PFSK-1 (cell line): ENCODE measurements around the gene RNF220.
A peak's percentile ranks its signal among the peaks of the same experiment; 100 is the strongest.

Experiments
- FOXP2 ChIP-seq: optimal IDR thresholded peaks from 2 replicates; pipeline ENCODE3; 2011; ENCODE audit warnings: borderline replicate concordance, control low read depth, inconsistent platforms; ENCODE audit not compliant: insufficient read depth; ENCODE audit errors: extremely low read length, extremely low read depth
- POLR2AphosphoS5 ChIP-seq: IDR thresholded peaks from 2 replicates; pipeline ENCODE4 v1.6.1; 2012; ENCODE audit warnings: low read depth, mild to moderate bottlenecking, control low read depth, low read length, moderate library complexity
- SIN3A ChIP-seq: IDR thresholded peaks from 2 replicates; pipeline ENCODE4 v1.6.1; 2012; ENCODE audit warnings: mild to moderate bottlenecking, low read length, moderate library complexity, borderline replicate concordance; ENCODE audit not compliant: insufficient read depth
- TAF1 ChIP-seq: IDR thresholded peaks from 2 replicates; pipeline ENCODE4 v1.6.1; 2012; ENCODE audit warnings: low read length, control low read depth, borderline replicate concordance; ENCODE audit not compliant: insufficient read depth
- TF ChIP-seq, protein P1 (sequence below), 2 experiments: IDR thresholded peaks; 2 replicates each; pipeline versions ENCODE4 v1.6.1 to v1.8.0; 2011 to 2012; ENCODE audit warnings: low read depth in 2 of 2, low read length in 2 of 2, control low read depth in 1 of 2, inconsistent platforms in 1 of 2, mild to moderate bottlenecking in 1 of 2, moderate library complexity in 1 of 2; ENCODE audit not compliant: insufficient read depth in 1 of 2

Gene RNF220

DNA sequence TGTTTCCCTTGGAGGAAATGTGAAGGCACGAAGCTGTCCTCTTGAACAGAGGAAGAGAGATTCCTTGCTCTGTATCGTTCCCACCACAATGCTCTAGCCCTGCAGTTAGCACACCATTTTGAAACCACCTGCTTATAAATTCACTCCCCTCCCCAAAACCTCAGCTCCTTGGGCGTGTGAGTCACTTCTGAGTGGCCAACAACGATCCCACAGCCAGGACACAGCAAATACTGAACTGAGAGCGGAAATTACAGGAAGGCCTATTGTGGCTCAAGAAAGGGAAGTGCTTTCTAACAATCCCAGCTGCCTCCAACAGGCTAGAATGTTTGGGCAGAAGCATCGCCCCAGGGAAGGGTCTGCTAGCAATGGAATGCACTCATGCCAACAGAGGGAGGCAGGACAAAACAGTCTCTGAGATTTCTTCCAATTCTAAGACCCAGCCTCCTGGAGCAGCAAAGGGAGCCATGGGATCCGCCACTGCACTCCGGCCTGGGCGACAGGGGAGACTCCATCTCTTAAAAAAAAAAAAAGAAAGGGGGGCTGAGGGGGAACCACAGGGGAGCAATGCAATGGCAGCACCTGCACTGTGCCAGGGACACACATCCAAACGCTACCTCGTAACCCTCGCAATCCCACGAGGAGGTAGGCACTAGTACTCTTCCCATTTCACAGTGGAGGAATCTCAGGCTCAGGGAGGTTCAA lies 267.4 kb downstream of the RNF220 start:
- TF ChIP-seq SIN3A (no peak), POLR2AphosphoS5 (peak; percentile 28; the same call in 1 of the 2 replicates)

DNA sequence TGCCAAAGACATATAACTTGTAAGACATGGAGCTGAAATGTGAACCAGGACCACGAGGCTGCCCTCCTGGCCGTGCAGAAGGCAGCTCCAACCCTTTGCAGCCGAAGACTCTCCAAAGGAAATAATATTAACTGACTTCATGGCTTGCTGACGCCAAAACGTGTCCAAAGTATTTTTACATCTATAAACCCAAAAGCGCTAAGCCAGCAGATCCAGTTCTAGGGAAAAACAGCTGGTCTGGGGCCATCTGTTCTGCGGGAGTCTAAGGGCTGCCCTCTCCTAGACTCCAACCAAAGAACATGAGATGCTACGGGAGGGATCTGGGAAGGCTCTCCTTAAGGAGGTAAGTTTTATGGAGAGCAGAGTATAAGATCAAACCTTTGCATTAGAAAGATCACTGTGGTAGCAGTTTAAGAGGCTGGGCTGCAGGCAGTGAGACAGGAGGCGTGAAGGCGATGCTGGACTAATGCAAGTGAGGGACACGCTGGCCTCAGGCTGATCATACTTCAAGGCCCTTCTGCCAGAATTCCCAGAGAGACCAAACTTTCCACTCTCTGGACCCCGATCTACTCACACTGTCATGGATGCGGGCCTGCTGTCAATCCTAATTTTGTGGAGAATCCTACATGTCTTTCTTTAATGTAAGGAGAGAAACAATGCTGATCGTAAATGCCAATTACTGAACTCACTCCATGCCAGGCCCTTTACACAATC lies 268.1 kb downstream of the RNF220 start:
- no peak for TF ChIP-seq SIN3A
- no peak for TF ChIP-seq FOXP2
- TF ChIP-seq, protein P1, sequence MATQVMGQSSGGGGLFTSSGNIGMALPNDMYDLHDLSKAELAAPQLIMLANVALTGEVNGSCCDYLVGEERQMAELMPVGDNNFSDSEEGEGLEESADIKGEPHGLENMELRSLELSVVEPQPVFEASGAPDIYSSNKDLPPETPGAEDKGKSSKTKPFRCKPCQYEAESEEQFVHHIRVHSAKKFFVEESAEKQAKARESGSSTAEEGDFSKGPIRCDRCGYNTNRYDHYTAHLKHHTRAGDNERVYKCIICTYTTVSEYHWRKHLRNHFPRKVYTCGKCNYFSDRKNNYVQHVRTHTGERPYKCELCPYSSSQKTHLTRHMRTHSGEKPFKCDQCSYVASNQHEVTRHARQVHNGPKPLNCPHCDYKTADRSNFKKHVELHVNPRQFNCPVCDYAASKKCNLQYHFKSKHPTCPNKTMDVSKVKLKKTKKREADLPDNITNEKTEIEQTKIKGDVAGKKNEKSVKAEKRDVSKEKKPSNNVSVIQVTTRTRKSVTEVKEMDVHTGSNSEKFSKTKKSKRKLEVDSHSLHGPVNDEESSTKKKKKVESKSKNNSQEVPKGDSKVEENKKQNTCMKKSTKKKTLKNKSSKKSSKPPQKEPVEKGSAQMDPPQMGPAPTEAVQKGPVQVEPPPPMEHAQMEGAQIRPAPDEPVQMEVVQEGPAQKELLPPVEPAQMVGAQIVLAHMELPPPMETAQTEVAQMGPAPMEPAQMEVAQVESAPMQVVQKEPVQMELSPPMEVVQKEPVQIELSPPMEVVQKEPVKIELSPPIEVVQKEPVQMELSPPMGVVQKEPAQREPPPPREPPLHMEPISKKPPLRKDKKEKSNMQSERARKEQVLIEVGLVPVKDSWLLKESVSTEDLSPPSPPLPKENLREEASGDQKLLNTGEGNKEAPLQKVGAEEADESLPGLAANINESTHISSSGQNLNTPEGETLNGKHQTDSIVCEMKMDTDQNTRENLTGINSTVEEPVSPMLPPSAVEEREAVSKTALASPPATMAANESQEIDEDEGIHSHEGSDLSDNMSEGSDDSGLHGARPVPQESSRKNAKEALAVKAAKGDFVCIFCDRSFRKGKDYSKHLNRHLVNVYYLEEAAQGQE (IDR thresholded peaks at IDR 0.05; ENCODE audit: insufficient read depth in 1 of 2, low read depth in 2 of 2, low read length in 2 of 2), result no peak
- no peak for TF ChIP-seq TAF1
- no peak for TF ChIP-seq POLR2AphosphoS5

DNA sequence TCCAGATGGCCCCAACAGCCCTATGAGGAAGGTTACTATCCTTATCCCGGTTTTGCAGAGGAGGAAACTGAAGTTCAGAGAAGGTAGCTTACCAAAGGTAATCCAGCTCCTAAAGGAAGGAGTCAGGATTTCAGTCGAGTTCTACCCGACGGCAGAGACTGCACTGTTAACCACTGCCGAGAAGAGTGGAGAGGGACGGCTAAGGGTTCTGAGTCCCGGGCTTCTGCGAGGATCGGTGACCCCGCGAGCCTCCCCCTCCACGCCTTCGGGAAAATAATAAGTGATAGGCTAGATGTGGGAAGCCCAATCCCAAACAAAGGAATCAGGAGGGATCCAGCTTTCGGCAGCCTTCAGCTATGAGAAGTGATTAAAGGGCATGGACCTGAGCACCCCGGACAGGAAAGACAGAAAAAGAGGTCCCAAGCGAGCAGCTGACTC lies 268.6 kb downstream of the RNF220 start:
- TF ChIP-seq FOXP2 (no peak), SIN3A (no peak), POLR2AphosphoS5 (no peak), TAF1 (no peak)
- TF ChIP-seq, protein P1 (IDR thresholded peaks at IDR 0.05; ENCODE audit: insufficient read depth in 1 of 2, low read depth in 2 of 2, low read length in 2 of 2), result no peak

DNA sequence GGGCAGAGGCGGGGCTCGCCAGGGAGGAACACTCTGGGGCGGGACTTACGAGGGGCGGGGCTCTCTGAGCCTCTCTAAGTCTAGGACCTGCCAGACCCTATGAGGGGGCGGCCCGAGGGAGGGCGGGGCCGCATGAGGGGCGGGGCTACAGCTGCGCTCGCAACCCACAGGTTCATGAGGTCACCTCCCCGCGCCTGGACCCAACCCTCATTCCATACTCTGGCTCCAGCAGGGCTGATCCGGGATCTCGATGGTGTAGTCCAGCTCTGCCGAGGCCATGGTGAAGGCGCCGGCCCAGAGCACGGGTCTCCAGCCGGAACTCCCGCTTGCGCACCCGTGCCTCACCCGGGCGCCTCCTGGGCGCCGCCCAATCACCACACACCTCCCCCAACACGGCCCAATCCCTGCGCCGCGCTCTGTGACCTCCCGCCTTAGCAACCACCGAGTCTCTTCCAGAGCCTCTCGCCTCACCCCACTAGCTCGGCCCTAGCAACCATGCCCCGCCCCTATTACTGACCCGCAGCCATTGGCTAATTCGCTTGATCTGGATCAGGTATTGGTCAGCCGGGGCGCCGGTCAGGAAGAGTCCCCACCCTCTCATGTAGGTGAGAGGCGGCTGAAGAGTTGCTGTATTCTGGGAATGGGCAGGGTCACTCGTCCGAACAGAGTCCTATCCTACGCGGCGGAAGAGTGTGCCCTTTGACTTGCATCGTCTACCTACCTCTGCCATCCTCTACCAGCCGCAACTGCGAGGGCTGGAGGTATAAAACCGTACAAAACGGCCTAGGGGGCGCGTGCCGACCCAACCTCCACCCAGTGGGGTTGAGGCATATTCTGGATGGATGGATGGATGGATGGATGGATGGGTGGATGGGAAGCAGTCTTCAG lies 269.3 kb downstream of the RNF220 start, which contains the start of the genes ARMH1 and TMEM53:
ARMH1 (plus strand) TSS at position 602 of the 888 bp plus-strand sequence. CDS start 14,984 bp downstream, outside the sequence.
TMEM53 (minus strand) TSS at position 369 of the 888 bp plus-strand sequence; CDS start at position 279, 90 bp downstream.
- TF ChIP-seq TAF1 (no peak), SIN3A (no peak), FOXP2 (peak; percentile 59), POLR2AphosphoS5 (peak; percentile 69)
- TF ChIP-seq, protein P1 (IDR thresholded peaks at IDR 0.05; ENCODE audit: insufficient read depth in 1 of 2, low read depth in 2 of 2, low read length in 2 of 2), result no peak

DNA sequence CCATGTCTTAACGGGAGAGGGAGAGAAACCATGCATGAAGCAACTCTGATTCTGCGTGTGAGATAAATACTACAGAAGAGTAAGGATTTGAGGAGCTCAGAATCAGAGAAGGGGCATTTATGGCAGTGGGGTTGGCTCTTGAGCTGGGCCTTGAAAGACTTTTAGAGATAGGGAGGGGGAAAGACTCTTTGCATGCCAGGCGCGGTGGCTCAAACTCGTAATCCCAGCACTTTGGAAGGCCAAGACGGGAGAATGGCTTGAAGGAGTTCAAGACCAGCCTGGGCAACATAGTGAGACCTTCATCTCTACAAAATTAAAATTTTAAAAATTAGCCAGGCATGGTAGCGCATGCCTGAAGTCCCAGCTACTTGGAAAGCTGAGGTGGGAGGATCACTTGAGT lies 270.1 kb downstream of the RNF220 start:
- no peak for TF ChIP-seq TAF1
- TF ChIP-seq POLR2AphosphoS5, result no peak
- no peak for TF ChIP-seq SIN3A
- TF ChIP-seq, protein P1 (IDR thresholded peaks at IDR 0.05; ENCODE audit: insufficient read depth in 1 of 2, low read depth in 2 of 2, low read length in 2 of 2), result no peak
- TF ChIP-seq FOXP2, result no peak
